Right lobe of liver (tissue), 4 donors: ENCODE measurements around the gene ANO6.

Experiments used
- CTCF ChIP-seq, 4 donors: fragments of 200-600 bp in 3 of 4; fragments of 450-650 bp in 1 of 4; IDR thresholded peaks; one replicate each; pipeline versions ENCODE4 v1.5.1 to v1.8.0; 2016 to 2022; ENCODE audit warnings: antibody characterized with exemption in 4 of 4, mild to moderate bottlenecking in 2 of 4
- POLR2A ChIP-seq: fragments of 450-650 bp; IDR thresholded peaks from one replicate; pipeline ENCODE4 v1.6.1; 2017; ENCODE audit warnings: antibody characterized with exemption, mild to moderate bottlenecking
- donor health status: DM: no; HTN: no; CAD: no.
- donor health status: DM: no; HTN: no; CAD: no.
- donor health status: DM: no; HTN: yes; CAD: no.

- no peak for TF ChIP-seq CTCF (IDR thresholded peaks at IDR 0.05)
- no peak for TF ChIP-seq POLR2A
Measured at GRCh38 chr12:45458238-45458637, 242.3 kb downstream of the ANO6 start.
